Activated CD4-positive, alpha-beta T cell treated with anti-CD3 and anti-CD28 coated beads for 36 hours (primary cell): ENCODE data around the gene LYSMD1. TPM values are rescaled to one million over a fixed set of nuclear protein-coding genes. Genes with fewer than 3 reads are reported as not detected.
"Not testable (repeated sequence)": the region's sequence is repeated elsewhere in the genome, so short reads cannot be mapped to it uniquely, and the experiment has no call there.

ENCODE experiments used
- ATAC-seq: fragments of 200-7000 bp; cut with Tn5 transposase; one replicate; pipeline ENCODE4 v1.10.0; 2021; ENCODE audit warnings: mild to moderate bottlenecking, moderate library complexity
- CTCF ChIA-PET: fragments of 350-600 bp; sonication (Branson Sonifier 250); formaldehyde crosslinking; loops from one replicate; lab custom pipeline; 2021; ENCODE audit warnings: antibody characterized with exemption; lab: Charles Lee
- POLR2A ChIA-PET: fragments of 350-600 bp; sonication (Branson Sonifier 250); formaldehyde crosslinking; loops from one replicate; lab custom pipeline; 2021; ENCODE audit warnings: antibody characterized with exemption, inconsistent platforms; lab: Charles Lee
- DNase-seq: peaks from one replicate; pipeline ENCODE4 v3.0.0-alpha.2; 2020
- H3K27ac Mint-ChIP-seq: one replicate; pipeline ENCODE4 v1.8.0; 2021; ENCODE audit warnings: mixed read lengths
- H3K27me3 Mint-ChIP-seq: one replicate; pipeline ENCODE4 v1.8.0; 2021; ENCODE audit warnings: mixed read lengths
- H3K36me3 Mint-ChIP-seq: one replicate; pipeline ENCODE4 v1.8.0; 2021; ENCODE audit warnings: low read depth, mixed read lengths
- H3K4me1 Mint-ChIP-seq: one replicate; pipeline ENCODE4 v1.8.0; 2021; ENCODE audit warnings: mixed read lengths
- H3K4me3 Mint-ChIP-seq: one replicate; pipeline ENCODE4 v1.8.0; 2021; ENCODE audit warnings: mild to moderate bottlenecking, moderate library complexity, mixed read lengths
- H3K9me3 Mint-ChIP-seq: one replicate; pipeline ENCODE4 v1.8.0; 2021; ENCODE audit warnings: low read depth, mixed read lengths
- intact Hi-C, 2 experiments: fragments of 100-400 bp; cut with DNase I in 1 of 2; cut with micrococcal nuclease in 1 of 2; formaldehyde crosslinking; loops; one replicate each; pipeline versions ENCODE4 v1.14.2 to v1.15.1; 2022 to 2024; cut with DNase I, micrococcal nuclease
- total RNA-seq, 2 experiments: library from RNA; stranded (reverse); gene quantifications; one replicate each; pipeline ENCODE4 v1.2.3, GENCODE V29; 2021

The LYSMD1 gene
- total RNA-seq, 2 experiments from 2014 or later, result 4.3 to 5.1 TPM

GRCh38 chr1:151196292-151196800 is 30.6 kb upstream of the LYSMD1 start:
- Mint-ChIP-seq H3K9me3 (no peaks in the 10 kb centered on the region), H3K4me3 (peak overlapping the region; percentile 38), H3K4me1 (peaks cover 30% of the 10 kb centered on the region), H3K36me3 (peaks cover 21% of the 10 kb centered on the region), H3K27ac (no peak overlapping the region), H3K27me3 (no peaks in the 10 kb centered on the region)
- intact Hi-C loops, result loop anchor here (1.0 to 5.0 kb wide), 7 partner anchors 30 to 206 kb away; partner anchors contain the start of genes PI4KB (in 2 of the 2), SCNM1 (in 1 of the 2) and TNFAIP8L2 (in 1 of the 2)
- ChIA-PET POLR2A (no interaction called here), CTCF (interaction anchor here (0.7 to 1.1 kb wide), 3 partner anchors 16 to 58 kb away, joined by 3 read pairs; partner anchors contain the start of gene PSMD4)
- DNase-seq, result peak; percentile 76
- ATAC-seq, result peak; percentile 36

- H3K27ac Mint-ChIP-seq, POLR2A ChIA-PET, ATAC-seq, H3K9me3 Mint-ChIP-seq, H3K4me3 Mint-ChIP-seq, H3K27me3 Mint-ChIP-seq: not testable (repeated sequence)
- Mint-ChIP-seq H3K4me1 (peaks cover 30% of the 10 kb centered on the region), H3K36me3 (peaks cover 16% of the 10 kb centered on the region)
- peak; percentile 23 for DNase-seq
- intact Hi-C loops, result loop anchor here in 1 of 2 experiments (5.0 kb wide), 3 partner anchors 38 to 207 kb away; partner anchors contain the start of genes PI4KB and TNFAIP8L2
- CTCF ChIA-PET, result interaction anchor here (0.7 to 1.1 kb wide), 4 partner anchors 17 to 60 kb away, joined by 3 to 4 read pairs (median 3); partner anchors contain the start of gene PSMD4
Measured at GRCh38 chr1:151194894-151195594, 29.3 kb upstream of the LYSMD1 start.

GRCh38 chr1:151193856-151194255 is 28.2 kb upstream of the LYSMD1 start:
- Mint-ChIP-seq H3K4me3 (no peak overlapping the region), H3K27me3 (no peaks in the 10 kb centered on the region), H3K27ac (no peak overlapping the region), H3K9me3 (no peaks in the 10 kb centered on the region), H3K36me3 (peaks cover 4% of the 10 kb centered on the region), H3K4me1 (peaks cover 28% of the 10 kb centered on the region)
- ChIA-PET POLR2A (no interaction called here), CTCF (interaction anchor here (0.7 to 0.9 kb wide), 2 partner anchors 18 to 57 kb away, joined by 3 to 4 read pairs; no protein-coding TSS in a partner anchor)
- no peak for DNase-seq
- ATAC-seq, result no peak
- intact Hi-C loops, result no loop called here

- Mint-ChIP-seq H3K4me1 (peaks cover 32% of the 10 kb centered on the region), H3K27me3 (no peaks in the 10 kb centered on the region), H3K27ac (no peak overlapping the region), H3K4me3 (no peak overlapping the region), H3K36me3 (peaks cover under 1% of the 10 kb centered on the region), H3K9me3 (no peaks in the 10 kb centered on the region)
- intact Hi-C loops, result no loop called here
- ChIA-PET POLR2A (no interaction called here), CTCF (interaction anchor here (0.7 to 2.3 kb wide), 3 partner anchors 16 to 58 kb away, joined by 3 to 9 read pairs (median 3); no protein-coding TSS in a partner anchor)
- ATAC-seq (no peak), DNase-seq (no peak)
Measured at GRCh38 chr1:151193304-151193703, 27.6 kb upstream of the LYSMD1 start.

GRCh38 chr1:151192047-151192446 is 26.3 kb upstream of the LYSMD1 start:
- ChIA-PET POLR2A (no interaction called here), CTCF (interaction anchor here (0.8 to 2.3 kb wide), 2 partner anchors 37 to 60 kb away, joined by 3 to 9 read pairs; no protein-coding TSS in a partner anchor)
- intact Hi-C loops, result no loop called here
- Mint-ChIP-seq H3K9me3 (no peaks in the 10 kb centered on the region), H3K36me3 (no peaks in the 10 kb centered on the region), H3K4me3 (no peak overlapping the region), H3K27me3 (no peaks in the 10 kb centered on the region), H3K27ac (no peak overlapping the region), H3K4me1 (peaks cover 28% of the 10 kb centered on the region)
- no peak for ATAC-seq
- DNase-seq, result no peak

- H3K27me3 Mint-ChIP-seq, result no peaks in the 10 kb centered on the region
- ChIA-PET CTCF (interaction anchor here (0.6 to 1.5 kb wide), 9 partner anchors 16 to 206 kb away, joined by 3 to 8 read pairs (median 4); partner anchors contain the start of gene TNFAIP8L2), POLR2A (interaction anchor here (0.6 to 1.6 kb wide), 13 partner anchors 9 to 122 kb away, joined by 3 to 14 read pairs (median 4); partner anchors contain the start of genes PSMD4, SCNM1 and ZNF687)
- H3K36me3 Mint-ChIP-seq, result peaks cover 6% of the 10 kb centered on the region
- no peaks in the 10 kb centered on the region for H3K9me3 Mint-ChIP-seq
- intact Hi-C loops, result loop anchor here (1.0 to 2.0 kb wide), 7 partner anchors 8 to 182 kb away; partner anchors contain the start of genes PIP5K1A (in 2 of the 2), PI4KB (in 1 of the 2), PRUNE1 (in 1 of the 2) and PSMD4 (in 1 of the 2)
- DNase-seq (peak; percentile 93), ATAC-seq (peak; percentile 96)
- H3K4me1 Mint-ChIP-seq, result peaks cover 27% of the 10 kb centered on the region
- peak within 1 kb of the TSS; percentile 98 for H3K27ac Mint-ChIP-seq
- H3K4me3 Mint-ChIP-seq, result peak within 1 kb of the TSS; percentile 96
Measured at GRCh38 chr1:151189637-151190445, 24.1 kb upstream of the LYSMD1 start, which contains the start of gene VPS72. VPS72 (minus strand) TSS chr1:151190197; CDS start chr1:151190121, 76 bp downstream.

- intact Hi-C loops, H3K9me3 Mint-ChIP-seq, H3K27me3 Mint-ChIP-seq, POLR2A ChIA-PET, ATAC-seq, DNase-seq: not testable (repeated sequence)
- CTCF ChIA-PET, result interaction anchor here (0.6 to 1.5 kb wide), 6 partner anchors 10 to 102 kb away, joined by 3 to 7 read pairs (median 3); no protein-coding TSS in a partner anchor
- Mint-ChIP-seq H3K4me3 (peak overlapping the region; percentile 96), H3K36me3 (peaks cover 12% of the 10 kb centered on the region), H3K27ac (peak overlapping the region; percentile 98), H3K4me1 (peaks cover 27% of the 10 kb centered on the region)
Measured at GRCh38 chr1:151188667-151189066, 23.0 kb upstream of the LYSMD1 start.

- H3K27ac Mint-ChIP-seq, result no peak overlapping the region
- H3K36me3 Mint-ChIP-seq, result peaks cover 23% of the 10 kb centered on the region
- ChIA-PET POLR2A (no interaction called here), CTCF (interaction anchor here (0.5 to 1.1 kb wide), 2 partner anchors 8 to 10 kb away, joined by 3 read pairs; no protein-coding TSS in a partner anchor)
- no peak overlapping the region for H3K4me3 Mint-ChIP-seq
- no peaks in the 10 kb centered on the region for H3K9me3 Mint-ChIP-seq
- H3K4me1 Mint-ChIP-seq, result peaks cover 27% of the 10 kb centered on the region
- intact Hi-C loops, result no loop called here
- no peaks in the 10 kb centered on the region for H3K27me3 Mint-ChIP-seq
- ATAC-seq (no peak), DNase-seq (no peak)
Measured at GRCh38 chr1:151187205-151187604, 21.5 kb upstream of the LYSMD1 start.

- intact Hi-C loops, result no loop called here
- H3K27ac Mint-ChIP-seq, result no peak overlapping the region
- no peaks in the 10 kb centered on the region for H3K27me3 Mint-ChIP-seq
- H3K36me3 Mint-ChIP-seq, result peaks cover 42% of the 10 kb centered on the region
- H3K4me3 Mint-ChIP-seq, result no peak overlapping the region
- no peaks in the 10 kb centered on the region for H3K9me3 Mint-ChIP-seq
- peaks cover 17% of the 10 kb centered on the region for H3K4me1 Mint-ChIP-seq
- no peak for DNase-seq
- ChIA-PET POLR2A (no interaction called here), CTCF (interaction anchor here (1.2 kb wide), 1 partner anchor 28 kb away, joined by 4 read pairs; the partner anchor contains the start of gene TNFAIP8L2)
- ATAC-seq, result no peak
Measured at GRCh38 chr1:151184211-151184610, 18.5 kb upstream of the LYSMD1 start.

- Mint-ChIP-seq H3K4me3 (no peak overlapping the region), H3K9me3 (no peaks in the 10 kb centered on the region), H3K27me3 (no peaks in the 10 kb centered on the region), H3K36me3 (peaks cover 43% of the 10 kb centered on the region), H3K4me1 (no peaks in the 10 kb centered on the region), H3K27ac (no peak overlapping the region)
- DNase-seq (no peak), ATAC-seq (no peak)
- POLR2A ChIA-PET, result no interaction called here
- CTCF ChIA-PET, result interaction anchor here (0.7 to 1.7 kb wide), 5 partner anchors 9 to 20 kb away, joined by 3 to 8 read pairs (median 4); partner anchors contain the start of gene TNFAIP8L2
- intact Hi-C loops, result no loop called here
Measured at GRCh38 chr1:151176514-151177045, 10.9 kb upstream of the LYSMD1 start.
